Aorta (tissue), 5 donors: ENCODE measurements around the gene ADCY10. TPM values are rescaled to one million over a fixed set of nuclear protein-coding genes. Genes with fewer than 3 reads are reported as not detected.

Source experiments
- ATAC-seq: fragments of 200-7000 bp; cut with Tn5 transposase; one replicate; pipeline ENCODE4 v1.9.1; 2022; ENCODE audit warnings: moderate library complexity; ENCODE audit not compliant: low FRiP score
- DNase-seq, 2 donors: peaks; one replicate each; pipeline ENCODE4 v3.0.0-alpha.2; 2020
- H3K27ac ChIP-seq, 2 donors: one replicate each; pipeline ENCODE4 v1.5.1; 2013; ENCODE audit warnings: low read length in 2 of 2, mild to moderate bottlenecking in 2 of 2, moderate library complexity in 2 of 2, control low read depth in 1 of 2, inconsistent platforms in 1 of 2, low read depth in 1 of 2
- H3K27me3 ChIP-seq, 2 donors: one replicate each; pipeline ENCODE4 v1.6.1; 2013; ENCODE audit warnings: control low read depth in 1 of 2, low read length in 1 of 2, mild to moderate bottlenecking in 1 of 2, moderate library complexity in 1 of 2; ENCODE audit not compliant: insufficient read depth in 2 of 2, control insufficient read depth in 1 of 2
- H3K36me3 ChIP-seq, 2 donors: one replicate each; pipeline ENCODE4 v1.6.1; 2013; ENCODE audit warnings: control low read depth in 1 of 2, low read length in 1 of 2, mild to moderate bottlenecking in 1 of 2; ENCODE audit not compliant: insufficient read depth in 2 of 2, control insufficient read depth in 1 of 2
- H3K4me1 ChIP-seq, 2 donors: one replicate each; pipeline ENCODE4 v1.6.1; 2013; ENCODE audit warnings: low read length in 2 of 2, control low read depth in 1 of 2, mild to moderate bottlenecking in 1 of 2, moderate library complexity in 1 of 2; ENCODE audit not compliant: insufficient read depth in 2 of 2, control insufficient read depth in 1 of 2
- H3K4me3 ChIP-seq, 2 donors: one replicate each; pipeline ENCODE4 v1.5.1; 2013; ENCODE audit warnings: low read length in 2 of 2, control low read depth in 1 of 2, mild to moderate bottlenecking in 1 of 2
- H3K9me3 ChIP-seq: one replicate; pipeline ENCODE4 v1.6.1; 2013; ENCODE audit warnings: mild to moderate bottlenecking, low read length; ENCODE audit not compliant: control insufficient read depth
- WGBS, 2 donors: extraction: QIAGEN DNeasy Blood & Tissue Kit; methylation state at CpG; one replicate each; pipeline ENCODE4 v1.1.7; 2013; 5-methylcytosine and 5-hydroxymethylcytosine counted together
- intact Hi-C, 2 donors: fragments of 100-400 bp; cut with DNase I; formaldehyde crosslinking; loops; one replicate each; pipeline versions ENCODE4 v1.14.2 to v1.15.0; 2022
- long read RNA-seq, 2 donors: library from polyadenylated mRNA; unstranded; transcript quantifications; one replicate each; pipeline ENCODE4 v2.0.0, GENCODE V29; 2020 to 2021
- polyA plus RNA-seq, 2 donors: library from polyadenylated mRNA; stranded (reverse); fragments of 200-250 nt; gene quantifications; one replicate each; pipeline ENCODE4 v1.2.3, GENCODE V29; 2013
- total RNA-seq, 2 donors: library from RNA; stranded (reverse); fragmentation: NEBNext Ultra II Directional; extraction: Animal tissue kit (Norgen Biotek cat#: 25700); gene quantifications; one replicate each; pipeline ENCODE4 v1.2.1, GENCODE V29; 2021
- donor health status: healthy with polysubstance abuse.
- donor health status: Bipolar disorder and iron deficiency.
- donor health status: DM: no; HTN: no; CAD: no.
- donor health status: DM: no; HTN: no; CAD: no.
- donor health status: DM: yes; HTN: yes; CAD: no.

Gene ADCY10
- under 1 TPM; 0.16 to 0.24 TPM for total RNA-seq
- polyA plus RNA-seq, result under 1 TPM; 0.13 to 0.15 TPM
- long read RNA-seq, donor 1, result 0 reads
- long read RNA-seq, donor 2, partial matches to known transcripts, result 0 of 2 reads
- long read RNA-seq, donor 2, other reads (novel, unspliced or antisense), result 2 of 2 reads

GRCh38 chr1:167913895-167914496 lies at the start of gene ADCY10:
Gene ADCY10 (minus strand): TSS chr1:167914134. CDS start chr1:167905140, 8,994 bp downstream.
- intact Hi-C loops, result no loop called here
- Histone ChIP-seq H3K9me3 (no peaks in the 10 kb centered on the region), H3K4me1 (no peaks in the 10 kb centered on the region), H3K27ac (no peak within 1 kb of the TSS), H3K4me3 (no peak within 1 kb of the TSS), H3K36me3 (no peaks in the 10 kb centered on the region), H3K27me3 (no peaks in the 10 kb centered on the region)
- DNase-seq (no peak), ATAC-seq (no peak)
- 88% methylated on average over 9 of the region's 9 CpGs for WGBS, 2 donors

GRCh38 chr1:167957710-167958109 lies 43.8 kb upstream of the ADCY10 start:
- ATAC-seq (no peak), DNase-seq (no peak)
- no peaks in the 10 kb centered on the region for H3K4me1 ChIP-seq
- H3K9me3 ChIP-seq, result no peaks in the 10 kb centered on the region
- peaks cover 0 to 5% of the 10 kb centered on the region in 2 donors for H3K36me3 ChIP-seq
- H3K4me3 ChIP-seq, result no peak overlapping the region
- H3K27me3 ChIP-seq, result no peaks in the 10 kb centered on the region
- intact Hi-C loops, result no loop called here
- H3K27ac ChIP-seq, result no peak overlapping the region

GRCh38 chr1:167955915-167956314 lies 42.0 kb upstream of the ADCY10 start:
- H3K9me3 ChIP-seq, result no peaks in the 10 kb centered on the region

GRCh38 chr1:167950569-167950968 lies 36.6 kb upstream of the ADCY10 start:
- DNase-seq (no peak), ATAC-seq (no peak)
- Histone ChIP-seq H3K36me3 (peaks cover 2 to 5% of the 10 kb centered on the region in 2 donors), H3K27ac (no peak overlapping the region), H3K4me3 (no peak overlapping the region), H3K9me3 (no peaks in the 10 kb centered on the region), H3K4me1 (peaks cover 0 to 2% of the 10 kb centered on the region in 2 donors), H3K27me3 (no peaks in the 10 kb centered on the region)
- intact Hi-C loops, result no loop called here
- WGBS, 2 donors, result 7 to 27% methylated on average over 1 of the region's 1 CpG

More at GRCh38 chr1:167955915-167956314, 42.0 kb upstream of the ADCY10 start:
- no peak for DNase-seq
- no peaks in the 10 kb centered on the region for H3K4me1 ChIP-seq
- peaks cover 2 to 5% of the 10 kb centered on the region in 2 donors for H3K36me3 ChIP-seq
- H3K4me3 ChIP-seq, result no peak overlapping the region
- no peak overlapping the region for H3K27ac ChIP-seq
- no peaks in the 10 kb centered on the region for H3K27me3 ChIP-seq
- ATAC-seq, result no peak
- intact Hi-C loops, result no loop called here
- WGBS, 2 donors, result 97 to 98% methylated on average over 2 of the region's 2 CpGs

GRCh38 chr1:167949785-167950184 lies 35.9 kb upstream of the ADCY10 start:
- intact Hi-C loops, result no loop called here
- ATAC-seq, result no peak
- H3K36me3 ChIP-seq, result peaks cover 2 to 5% of the 10 kb centered on the region in 2 donors

GRCh38 chr1:167947733-167948132 lies 33.8 kb upstream of the ADCY10 start:
- H3K4me3 ChIP-seq, result no peak overlapping the region
- peaks cover 0 to 2% of the 10 kb centered on the region in 2 donors for H3K36me3 ChIP-seq
- no peak for ATAC-seq
- no peaks in the 10 kb centered on the region for H3K9me3 ChIP-seq
- no peak for DNase-seq
- no peak overlapping the region for H3K27ac ChIP-seq
- H3K4me1 ChIP-seq, result peaks cover 2% of the 10 kb centered on the region in 2 donors
- WGBS, 2 donors, result 80 to 93% methylated on average over 2 of the region's 2 CpGs
- no peaks in the 10 kb centered on the region for H3K27me3 ChIP-seq
- intact Hi-C loops, result no loop called here

More at GRCh38 chr1:167949785-167950184, 35.9 kb upstream of the ADCY10 start:
- 88 to 90% methylated on average over 3 of the region's 3 CpGs for WGBS, 2 donors
- Histone ChIP-seq H3K27ac (no peak overlapping the region), H3K4me3 (no peak overlapping the region), H3K4me1 (peaks cover 0 to 2% of the 10 kb centered on the region in 2 donors), H3K27me3 (no peaks in the 10 kb centered on the region), H3K9me3 (no peaks in the 10 kb centered on the region)
- no peak for DNase-seq

GRCh38 chr1:167943541-167943940 lies 29.6 kb upstream of the ADCY10 start:
- no peak overlapping the region for H3K27ac ChIP-seq
- H3K4me1 ChIP-seq, result peaks cover 2% of the 10 kb centered on the region in 2 donors
- H3K36me3 ChIP-seq, result no peaks in the 10 kb centered on the region
- no peaks in the 10 kb centered on the region for H3K9me3 ChIP-seq
- DNase-seq (no peak), ATAC-seq (no peak)
- H3K4me3 ChIP-seq, result no peak overlapping the region
- no peaks in the 10 kb centered on the region for H3K27me3 ChIP-seq
- WGBS, 2 donors, result 88 to 94% methylated on average over 9 of the region's 9 CpGs
- intact Hi-C loops, result no loop called here

- H3K9me3 ChIP-seq, result no peaks in the 10 kb centered on the region
- no peaks in the 10 kb centered on the region for H3K36me3 ChIP-seq
- peaks cover 0 to 2% of the 10 kb centered on the region in 2 donors for H3K4me1 ChIP-seq
- no peak for DNase-seq
- no peak overlapping the region for H3K4me3 ChIP-seq
- no peaks in the 10 kb centered on the region for H3K27me3 ChIP-seq
- no peak overlapping the region for H3K27ac ChIP-seq
- WGBS, 2 donors, result 78 to 86% methylated on average over 2 of the region's 2 CpGs
- intact Hi-C loops, result no loop called here
- ATAC-seq, result no peak
Observed at GRCh38 chr1:167940264-167940663, 26.3 kb upstream of the ADCY10 start.

- Histone ChIP-seq H3K4me3 (peak overlapping the region; percentile 30 to 84), H3K36me3 (no peaks in the 10 kb centered on the region), H3K4me1 (no peaks in the 10 kb centered on the region), H3K27me3 (no peaks in the 10 kb centered on the region), H3K27ac (no peak overlapping the region), H3K9me3 (no peaks in the 10 kb centered on the region)
- 13 to 17% methylated on average over 5 of the region's 5 CpGs for WGBS, 2 donors
- ATAC-seq (no peak), DNase-seq (no peak)
- intact Hi-C loops, result loop anchor here (5.0 to 10.0 kb wide), 3 partner anchors 116 to 223 kb away; no protein-coding TSS in a partner anchor
Observed at GRCh38 chr1:167938080-167938636, 24.2 kb upstream of the ADCY10 start.
